Measurements from ENCODE around the gene ATP6V1G3.

ATP6V1G3 gene

DNA sequence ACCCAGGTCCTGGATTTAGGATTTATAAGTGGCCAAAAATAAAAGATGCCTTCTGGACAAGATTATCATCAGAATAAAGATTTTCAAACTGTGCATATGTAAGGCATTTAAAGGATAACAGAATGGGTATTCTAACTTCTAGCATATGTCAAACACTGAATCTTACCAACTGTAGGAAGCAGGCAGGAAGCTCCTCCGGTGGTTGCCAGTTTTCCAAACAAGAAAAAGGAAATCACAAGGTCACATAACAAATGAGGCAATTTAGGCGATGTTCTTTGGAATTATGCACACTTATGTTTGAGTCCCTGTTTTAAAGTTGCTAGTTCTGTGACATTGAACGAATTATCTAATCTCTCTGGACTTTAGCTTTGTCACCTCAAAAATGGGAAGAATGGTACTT is 48.9 kb downstream of the ATP6V1G3 start:
- TF ChIP-seq, protein P1, sequence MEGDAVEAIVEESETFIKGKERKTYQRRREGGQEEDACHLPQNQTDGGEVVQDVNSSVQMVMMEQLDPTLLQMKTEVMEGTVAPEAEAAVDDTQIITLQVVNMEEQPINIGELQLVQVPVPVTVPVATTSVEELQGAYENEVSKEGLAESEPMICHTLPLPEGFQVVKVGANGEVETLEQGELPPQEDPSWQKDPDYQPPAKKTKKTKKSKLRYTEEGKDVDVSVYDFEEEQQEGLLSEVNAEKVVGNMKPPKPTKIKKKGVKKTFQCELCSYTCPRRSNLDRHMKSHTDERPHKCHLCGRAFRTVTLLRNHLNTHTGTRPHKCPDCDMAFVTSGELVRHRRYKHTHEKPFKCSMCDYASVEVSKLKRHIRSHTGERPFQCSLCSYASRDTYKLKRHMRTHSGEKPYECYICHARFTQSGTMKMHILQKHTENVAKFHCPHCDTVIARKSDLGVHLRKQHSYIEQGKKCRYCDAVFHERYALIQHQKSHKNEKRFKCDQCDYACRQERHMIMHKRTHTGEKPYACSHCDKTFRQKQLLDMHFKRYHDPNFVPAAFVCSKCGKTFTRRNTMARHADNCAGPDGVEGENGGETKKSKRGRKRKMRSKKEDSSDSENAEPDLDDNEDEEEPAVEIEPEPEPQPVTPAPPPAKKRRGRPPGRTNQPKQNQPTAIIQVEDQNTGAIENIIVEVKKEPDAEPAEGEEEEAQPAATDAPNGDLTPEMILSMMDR (IDR thresholded peaks at IDR 0.05; ENCODE audit: low read depth, low read length) = no peak
- H3K4me3 ChIP-seq (ENCODE audit: low read depth, low read length) = no peak overlapping the region

DNA sequence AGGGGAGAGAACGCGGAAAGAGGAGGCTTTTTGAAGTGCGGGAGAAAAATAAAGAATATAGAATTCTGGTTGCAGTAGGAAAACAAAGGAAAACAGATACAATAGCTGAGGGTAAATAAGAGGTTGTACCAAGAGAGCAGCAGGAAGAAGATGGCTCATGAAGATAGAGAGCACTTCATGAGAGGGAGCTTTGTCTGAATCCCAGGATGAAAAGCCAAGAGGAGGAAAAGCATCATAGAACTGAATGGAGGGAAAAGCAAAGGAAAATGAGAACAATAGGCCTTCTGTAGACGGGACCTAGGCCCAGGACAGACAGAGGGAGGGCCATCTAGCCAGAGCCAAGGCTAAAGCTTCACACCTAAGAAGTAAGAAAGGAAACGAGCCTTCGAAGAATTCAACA is 49.5 kb downstream of the ATP6V1G3 start:
- TF ChIP-seq, protein P1 (IDR thresholded peaks at IDR 0.05; ENCODE audit: low read depth, low read length) = no peak
- no peak overlapping the region for H3K4me3 ChIP-seq (ENCODE audit: low read depth, low read length)

GRCh38 chr1:198490224-198490623 is 50.3 kb downstream of the ATP6V1G3 start:
- no peak overlapping the region for H3K4me3 ChIP-seq (ENCODE audit: low read depth, low read length)
- TF ChIP-seq, protein P1 (IDR thresholded peaks at IDR 0.05; ENCODE audit: low read depth, low read length) = no peak

DNA sequence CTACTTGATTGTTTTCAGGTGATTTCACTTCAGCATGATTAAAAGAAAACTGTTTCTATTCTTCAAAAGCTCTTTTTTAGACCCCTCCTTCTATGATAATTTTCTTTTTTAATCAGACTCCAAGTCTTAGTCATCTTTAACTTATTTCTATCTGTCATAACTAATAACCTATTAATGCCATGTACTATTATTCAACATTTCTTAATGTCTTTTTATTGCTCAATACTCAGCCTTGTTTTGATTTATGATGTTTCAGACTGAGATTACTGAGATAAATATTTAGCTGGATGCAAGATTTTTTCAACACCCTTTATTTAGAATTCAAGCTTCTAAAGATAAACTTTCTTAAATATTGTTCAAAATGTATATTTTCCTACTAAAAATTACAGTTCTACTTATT is 53.6 kb downstream of the ATP6V1G3 start:
- TF ChIP-seq, protein P1 (IDR thresholded peaks at IDR 0.05; ENCODE audit: low read depth, low read length) = no peak
- no peak overlapping the region for H3K4me3 ChIP-seq (ENCODE audit: low read depth, low read length)

DNA sequence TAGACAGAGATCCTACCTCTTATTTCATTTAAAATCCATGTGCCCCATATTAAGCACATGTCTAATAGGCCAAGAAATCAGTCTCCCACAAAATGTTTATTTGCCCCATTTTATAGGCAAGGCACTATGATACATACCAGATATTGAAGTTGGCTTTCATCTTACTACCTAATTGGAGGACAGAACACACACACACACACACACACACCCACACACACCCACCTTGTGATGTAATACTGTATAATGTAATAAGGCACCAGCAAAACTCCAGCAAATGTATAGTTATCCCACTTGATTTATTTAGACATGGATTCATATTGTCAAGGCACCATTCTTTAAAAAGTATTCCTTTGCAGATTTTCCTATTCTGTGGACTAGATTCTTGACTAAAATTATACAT is 56.8 kb downstream of the ATP6V1G3 start:
- no peak overlapping the region for H3K4me3 ChIP-seq (ENCODE audit: low read depth, low read length)
- TF ChIP-seq, protein P1 (IDR thresholded peaks at IDR 0.05; ENCODE audit: low read depth, low read length) = no peak

- H3K4me3 ChIP-seq (ENCODE audit: low read depth, low read length) = no peak overlapping the region
- TF ChIP-seq, protein P1 (IDR thresholded peaks at IDR 0.05; ENCODE audit: low read depth, low read length) = no peak
Observed at GRCh38 chr1:198483006-198483405, 57.5 kb downstream of the ATP6V1G3 start.

GRCh38 chr1:198481661-198482060 is 58.8 kb downstream of the ATP6V1G3 start:
- no peak overlapping the region for H3K4me3 ChIP-seq (ENCODE audit: low read depth, low read length)
- TF ChIP-seq, protein P1 (IDR thresholded peaks at IDR 0.05; ENCODE audit: low read depth, low read length) = no peak
